GM12874 (cell line): ENCODE data around the gene BAHD1.

Source experiments
- CTCF ChIP-seq: IDR thresholded peaks from 2 replicates; pipeline ENCODE4 v1.5.1; 2011; ENCODE audit warnings: low read depth, mild to moderate bottlenecking, control low read depth, low read length, moderate library complexity; ENCODE audit not compliant: insufficient read depth

Gene BAHD1

GRCh38 chr15:40459391-40460015 is 18.8 kb downstream of the BAHD1 start:
- TF ChIP-seq CTCF = no peak

GRCh38 chr15:40460404-40460803 is 19.7 kb downstream of the BAHD1 start:
- no peak for TF ChIP-seq CTCF

- TF ChIP-seq CTCF = no peak
Observed at GRCh38 chr15:40461958-40462357, 21.2 kb downstream of the BAHD1 start.

GRCh38 chr15:40463279-40463678 is 22.5 kb downstream of the BAHD1 start:
- no peak for TF ChIP-seq CTCF

GRCh38 chr15:40463886-40464545 is 23.3 kb downstream of the BAHD1 start:
- TF ChIP-seq CTCF = no peak

- no peak for TF ChIP-seq CTCF
Observed at GRCh38 chr15:40464595-40465185, 23.9 kb downstream of the BAHD1 start.

- no peak for TF ChIP-seq CTCF
Observed at GRCh38 chr15:40465939-40466338, 25.2 kb downstream of the BAHD1 start.
